Measurements from ENCODE around the gene PPP1R12A.

DNA sequence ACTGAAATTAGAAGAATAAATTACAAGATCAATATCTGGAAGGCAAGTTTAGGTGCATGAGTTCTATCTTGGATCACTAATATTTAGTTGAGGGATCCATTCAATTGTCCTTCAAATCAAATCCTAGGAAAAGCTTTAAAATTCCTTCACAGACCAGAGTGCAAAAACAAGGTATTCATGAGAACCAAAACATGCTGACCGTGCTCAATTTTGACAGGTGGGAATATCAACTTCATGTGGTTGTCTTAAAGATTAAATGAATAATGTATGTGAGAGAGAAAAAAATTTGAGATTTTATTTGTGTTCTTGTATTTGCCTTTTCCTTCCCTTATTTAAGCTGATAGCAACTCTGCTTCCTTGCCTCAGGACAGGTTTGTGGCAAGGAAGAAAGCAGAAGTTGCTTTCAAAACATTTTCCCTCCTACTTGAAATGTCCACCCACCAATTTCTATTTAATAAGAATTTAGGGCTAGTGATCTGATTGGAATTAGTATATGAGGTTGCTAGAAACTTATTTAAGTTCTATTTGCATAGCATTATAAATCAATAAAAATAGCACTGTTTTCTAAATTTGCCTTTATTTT, 4.9 kb upstream of the PPP1R12A start:
- TF ChIP-seq, protein P1, sequence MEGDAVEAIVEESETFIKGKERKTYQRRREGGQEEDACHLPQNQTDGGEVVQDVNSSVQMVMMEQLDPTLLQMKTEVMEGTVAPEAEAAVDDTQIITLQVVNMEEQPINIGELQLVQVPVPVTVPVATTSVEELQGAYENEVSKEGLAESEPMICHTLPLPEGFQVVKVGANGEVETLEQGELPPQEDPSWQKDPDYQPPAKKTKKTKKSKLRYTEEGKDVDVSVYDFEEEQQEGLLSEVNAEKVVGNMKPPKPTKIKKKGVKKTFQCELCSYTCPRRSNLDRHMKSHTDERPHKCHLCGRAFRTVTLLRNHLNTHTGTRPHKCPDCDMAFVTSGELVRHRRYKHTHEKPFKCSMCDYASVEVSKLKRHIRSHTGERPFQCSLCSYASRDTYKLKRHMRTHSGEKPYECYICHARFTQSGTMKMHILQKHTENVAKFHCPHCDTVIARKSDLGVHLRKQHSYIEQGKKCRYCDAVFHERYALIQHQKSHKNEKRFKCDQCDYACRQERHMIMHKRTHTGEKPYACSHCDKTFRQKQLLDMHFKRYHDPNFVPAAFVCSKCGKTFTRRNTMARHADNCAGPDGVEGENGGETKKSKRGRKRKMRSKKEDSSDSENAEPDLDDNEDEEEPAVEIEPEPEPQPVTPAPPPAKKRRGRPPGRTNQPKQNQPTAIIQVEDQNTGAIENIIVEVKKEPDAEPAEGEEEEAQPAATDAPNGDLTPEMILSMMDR (conservative IDR thresholded peaks at IDR 0.05): no peak
- TF ChIP-seq EZH2 (IDR thresholded peaks at IDR 0.05; ENCODE audit: low read depth): no peak

Measured in PC-9 (cell line).